OCI-M1 (cell line): ENCODE results near the gene GOLGA8N.

Source experiments
- DNase-seq: peaks from one replicate; lab custom pipeline; 2025; lab: John Stamatoyannopoulos, UW

GOLGA8N gene

GRCh38 chr15:32651229-32651837 is 58.1 kb downstream of the GOLGA8N start:
- peak; percentile 77 for DNase-seq

GRCh38 chr15:32652178-32652577 is 58.9 kb downstream of the GOLGA8N start:
- DNase-seq: no peak

GRCh38 chr15:32656091-32656490 is 62.8 kb downstream of the GOLGA8N start:
- DNase-seq: no peak

GRCh38 chr15:32656496-32656895 is 63.2 kb downstream of the GOLGA8N start:
- DNase-seq: no peak
